Stimulated activated CD8-positive, alpha-beta memory T cell treated with anti-CD3 and anti-CD28 coated beads, Interleukin-15, amount 100 ng/mL, for 48 hours (primary cell): Measurements from ENCODE around the gene NPEPL1.
A peak's percentile ranks its signal among the peaks of the same experiment; 100 is the strongest.

Experiments
- DNase-seq, 2 donors: peaks; one replicate each; pipeline ENCODE4 v3.0.0-alpha.2; 2020; ENCODE audit warnings: low read depth in 2 of 2

The NPEPL1 gene

DNA sequence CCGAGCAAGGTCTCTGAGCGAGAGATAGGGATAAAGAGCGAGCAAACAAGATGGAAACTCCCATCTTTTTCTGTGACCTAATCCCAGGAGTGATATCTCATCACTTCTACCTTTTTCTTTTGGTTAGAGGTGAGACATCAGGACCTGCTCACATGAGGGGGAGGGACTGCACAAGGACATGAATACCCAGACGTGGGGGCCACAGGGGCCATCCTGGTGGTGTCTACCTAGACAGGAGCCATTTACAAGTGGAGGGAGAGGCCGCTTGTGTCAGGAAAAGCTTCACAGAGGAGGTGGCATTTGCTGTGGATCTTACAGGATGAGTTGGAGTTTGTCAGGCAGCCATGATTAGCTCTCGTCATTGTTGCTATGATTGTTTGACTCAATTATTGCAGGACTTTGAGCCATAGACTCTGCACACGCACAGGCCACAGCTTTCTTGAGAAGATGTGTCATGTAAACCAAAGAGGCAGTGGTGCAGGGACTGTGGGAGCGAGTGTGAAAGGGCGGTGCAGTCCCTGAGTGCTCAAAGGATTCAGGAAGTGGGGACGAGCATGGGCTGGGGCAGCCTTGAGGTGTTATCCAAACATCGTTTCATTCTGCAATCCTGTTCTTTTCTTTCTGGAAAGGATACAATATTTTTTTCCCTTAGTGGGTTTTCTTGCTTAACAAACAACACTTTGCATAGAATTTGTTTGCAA is 7.7 kb downstream of the NPEPL1 start:
- peak in 1 of 2 donors; percentile 48 for DNase-seq

DNA sequence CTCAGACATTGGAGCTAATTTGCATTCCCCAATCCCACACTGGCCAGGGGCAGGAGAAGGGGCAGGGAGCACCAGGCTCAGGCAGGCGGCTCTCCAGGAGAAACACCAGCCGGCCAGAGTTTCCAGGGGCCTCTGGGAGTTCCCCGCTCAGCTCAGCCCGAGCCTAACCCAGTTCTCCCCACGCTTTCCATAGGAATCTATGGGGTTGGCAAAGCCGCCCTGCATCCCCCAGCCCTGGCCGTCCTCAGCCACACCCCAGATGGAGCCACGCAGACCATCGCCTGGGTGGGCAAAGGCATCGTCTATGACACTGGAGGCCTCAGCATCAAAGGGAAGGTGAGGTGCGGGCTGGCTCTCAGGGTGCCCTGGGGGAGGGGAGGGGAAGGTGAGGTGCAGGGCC is 8.2 kb downstream of the NPEPL1 start:
- DNase-seq: no peak

- DNase-seq: no peak
Measured at GRCh38 chr20:58701431-58702160, 9.0 kb downstream of the NPEPL1 start.

- no peak for DNase-seq
Measured at GRCh38 chr20:58702161-58702510, 9.5 kb downstream of the NPEPL1 start.

DNA sequence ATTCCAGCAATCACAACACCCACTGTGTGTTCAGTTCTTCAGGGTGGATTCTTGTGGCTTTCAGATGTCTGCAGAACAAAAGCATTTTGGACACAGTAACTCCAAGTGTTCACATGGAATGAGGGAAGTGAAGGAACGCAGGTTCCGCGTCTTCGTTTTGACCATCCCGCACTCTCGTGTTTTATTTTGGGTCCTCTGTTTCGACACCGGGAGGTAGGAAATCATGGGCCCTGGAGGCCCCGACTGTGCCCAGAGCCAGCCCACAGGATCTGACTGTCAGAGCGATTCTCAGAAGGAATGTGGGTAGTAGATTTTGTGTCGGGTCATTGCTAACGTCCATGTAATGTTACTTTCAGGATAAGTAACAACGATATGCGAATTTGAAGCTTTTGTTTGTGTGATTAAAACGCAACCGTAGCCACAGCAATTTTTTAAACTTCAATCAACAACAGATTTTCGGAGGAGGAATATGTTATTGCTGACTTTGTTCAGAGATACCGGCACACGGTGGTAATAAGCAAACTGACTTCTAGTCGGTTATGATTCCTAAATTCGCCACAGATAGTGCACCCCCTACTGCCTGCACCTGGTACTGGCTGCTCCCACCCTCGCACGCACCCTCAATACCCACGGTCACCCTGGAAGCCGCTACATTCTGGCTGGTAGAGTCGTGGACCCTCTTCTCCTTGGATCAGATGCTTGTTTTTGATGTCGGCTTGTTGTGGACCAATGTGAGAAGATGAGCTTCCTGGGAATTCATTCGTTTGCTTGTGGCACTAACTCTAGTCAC is 10.5 kb downstream of the NPEPL1 start:
- no peak for DNase-seq

GRCh38 chr20:58703765-58704371 is 11.3 kb downstream of the NPEPL1 start:
- DNase-seq: no peak

GRCh38 chr20:58705208-58705926 is 12.8 kb downstream of the NPEPL1 start:
- no peak for DNase-seq

GRCh38 chr20:58706150-58706892 is 13.7 kb downstream of the NPEPL1 start:
- no peak for DNase-seq

- no peak for DNase-seq
Measured at GRCh38 chr20:58706975-58707681, 14.5 kb downstream of the NPEPL1 start.

DNA sequence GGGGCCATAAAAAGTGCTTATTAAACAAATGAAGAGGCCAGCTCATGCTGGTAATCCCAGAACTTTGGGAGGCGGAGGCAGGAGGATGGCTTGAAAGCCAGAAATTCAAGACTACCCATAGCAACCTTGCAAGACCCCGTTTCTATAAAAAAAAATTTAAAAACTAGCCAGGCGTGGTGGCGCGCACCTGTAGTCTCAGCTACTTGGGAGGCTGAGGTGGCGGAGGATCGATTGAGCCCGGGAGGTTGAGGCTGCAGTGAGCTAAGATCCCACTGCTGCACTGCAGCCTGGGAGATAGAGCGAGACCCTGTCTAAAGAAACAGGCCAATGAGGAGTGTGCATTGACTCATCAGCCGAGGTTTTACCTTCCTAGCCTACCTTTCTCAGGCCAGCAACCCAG is 15.2 kb downstream of the NPEPL1 start:
- no peak for DNase-seq

DNA sequence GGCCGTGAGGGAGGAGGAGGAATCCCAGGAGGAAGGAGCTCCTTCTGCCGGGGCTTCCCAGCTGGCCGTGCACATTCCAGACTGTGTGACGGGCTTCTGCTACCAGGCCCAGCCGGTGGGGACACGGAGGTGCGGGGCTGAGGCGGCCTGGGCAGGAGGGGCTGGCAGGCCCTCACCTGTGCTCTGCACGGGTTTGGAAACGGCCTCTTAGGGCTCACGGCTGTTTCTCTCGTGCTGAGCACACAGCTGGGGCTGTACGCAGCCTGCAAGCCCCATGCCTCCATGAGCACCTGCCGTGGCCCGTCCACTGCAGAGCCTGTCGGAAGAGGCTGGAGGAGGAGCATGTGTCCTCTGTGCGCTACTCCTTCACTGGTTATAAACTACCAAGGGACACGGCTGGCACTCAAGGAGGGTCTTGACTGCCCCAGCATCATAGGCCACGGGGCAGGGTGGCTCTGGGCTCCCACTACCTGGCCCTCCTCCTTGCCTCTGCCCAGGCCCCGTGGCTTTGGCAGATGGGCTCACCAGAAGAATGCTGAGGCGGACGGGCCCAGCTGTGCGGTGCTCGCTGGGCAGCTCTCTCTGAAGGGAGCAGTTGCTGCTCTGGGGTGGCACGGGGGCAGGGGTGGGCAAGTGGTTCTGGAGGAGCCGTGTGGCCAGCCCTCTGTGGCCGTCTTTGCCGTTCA is 15.8 kb downstream of the NPEPL1 start:
- DNase-seq: no peak

GRCh38 chr20:58709013-58709702 is 16.6 kb downstream of the NPEPL1 start:
- no peak for DNase-seq

DNA sequence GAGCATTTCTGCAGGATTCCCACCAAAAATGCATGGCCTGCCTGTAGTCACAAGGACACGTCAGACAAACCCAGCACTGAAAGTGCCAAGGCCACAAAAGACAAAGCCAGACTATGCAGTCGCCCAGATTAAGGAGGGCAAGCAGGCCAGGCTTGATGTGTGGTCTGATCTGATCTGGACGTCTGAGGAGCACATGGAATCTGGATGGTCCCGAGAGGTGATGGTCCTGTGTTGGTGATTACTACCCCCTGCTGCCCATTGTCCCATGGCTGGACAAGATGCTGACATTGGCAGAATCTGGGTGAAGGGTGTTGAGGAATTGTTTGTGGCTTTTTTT is 17.1 kb downstream of the NPEPL1 start:
- no peak for DNase-seq

DNA sequence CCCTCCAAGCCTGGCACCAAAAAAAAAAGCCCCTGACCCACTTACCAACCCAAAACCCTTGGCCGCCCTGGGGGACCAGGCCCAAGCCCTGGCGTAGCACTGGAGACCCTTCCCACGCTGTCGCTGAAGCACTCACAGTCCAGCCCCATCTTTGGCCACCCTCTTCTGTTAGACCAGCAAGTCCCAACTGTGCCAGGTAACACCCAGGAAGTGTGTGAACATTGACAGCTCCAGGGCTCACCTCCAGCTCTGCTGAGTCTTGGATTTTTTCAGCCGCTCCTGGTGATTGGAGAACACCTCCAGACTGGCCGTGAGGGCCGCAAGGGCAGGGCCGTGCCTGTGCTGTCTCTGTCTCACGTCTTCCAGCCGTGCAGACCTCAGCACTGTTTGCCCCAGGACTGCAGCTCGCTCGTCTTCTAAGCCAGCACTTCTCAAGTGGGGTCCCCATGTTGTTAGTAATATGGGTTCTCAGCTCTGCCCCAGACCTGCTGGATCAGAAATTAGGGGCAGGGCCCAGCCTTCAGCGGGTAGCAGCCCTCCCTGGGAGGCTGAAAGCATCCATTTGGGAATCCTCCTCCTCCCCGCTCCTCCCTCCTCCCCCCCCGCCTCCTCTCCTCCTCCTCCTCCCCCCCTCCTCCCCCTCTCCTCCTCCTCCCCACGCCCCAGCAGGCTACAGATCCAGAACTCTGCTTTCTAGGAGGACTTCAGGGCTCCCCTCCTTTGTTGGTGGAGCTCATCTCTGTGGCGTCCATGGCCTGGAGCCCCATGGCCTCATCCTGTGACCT is 18.1 kb downstream of the NPEPL1 start:
- DNase-seq: no peak

GRCh38 chr20:58711266-58712051 is 18.9 kb downstream of the NPEPL1 start:
- DNase-seq: no peak

GRCh38 chr20:58712151-58712791 is 19.7 kb downstream of the NPEPL1 start:
- DNase-seq: no peak
